ENCODE results near the gene IARS2. TPM values are rescaled to one million over a fixed set of nuclear protein-coding genes. Genes with fewer than 3 reads are reported as not detected.

IARS2 gene
- total RNA-seq, 1 experiment from 2014 or later = 72.9 TPM

- Histone ChIP-seq H3K56ac (ENCODE audit: insufficient read length, low read depth, low read length) (no peak overlapping the region), H3K27me3 (ENCODE audit: insufficient read depth, low read length) (no peaks in the 10 kb centered on the region), H3K23ac (ENCODE audit: insufficient read length, low read depth, low read length) (no peak overlapping the region), H3K9ac (ENCODE audit: extremely low read depth, insufficient read length, low read length) (no peak overlapping the region), H3K4me1 (ENCODE audit: insufficient read depth, low read length) (no peaks in the 10 kb centered on the region), H3K18ac (ENCODE audit: insufficient read length, low read depth, low read length) (no peak overlapping the region), H4K91ac (ENCODE audit: insufficient read length, low read depth, low read length) (no peak overlapping the region), H2AFZ (ENCODE audit: low read length) (no peak overlapping the region), H4K5ac (ENCODE audit: insufficient read length, low read depth, low read length) (no peak overlapping the region), H3K4ac (ENCODE audit: low read depth, low read length) (no peak overlapping the region), H3K79me2 (ENCODE audit: insufficient read depth, low read length) (no peaks in the 10 kb centered on the region), H4K8ac (replicated peaks; ENCODE audit: insufficient read length, low read depth, low read length) (no peak overlapping the region), H2BK15ac (ENCODE audit: low read depth, low read length) (no peak overlapping the region), H3K23me2 (ENCODE audit: insufficient read length, low read depth, low read length, poor library complexity, severe bottlenecking) (no peaks in the 10 kb centered on the region), H3T11ph (ENCODE audit: low read length) (no peak overlapping the region), H3K9me3 (ENCODE audit: control insufficient read depth, low read depth, low read length) (no peaks in the 10 kb centered on the region), H3K4me2 (ENCODE audit: insufficient read depth, insufficient read length, low read length) (no peak overlapping the region), H4K20me1 (ENCODE audit: control insufficient read depth, insufficient read depth, insufficient read length) (no peaks in the 10 kb centered on the region), H3K14ac (ENCODE audit: insufficient read depth, low read length) (no peak overlapping the region), H2BK12ac (ENCODE audit: insufficient read length, low read depth, low read length) (no peak overlapping the region), H2BK5ac (ENCODE audit: insufficient read length, low read length) (no peak overlapping the region), H2BK120ac (ENCODE audit: low read depth, low read length, poor library complexity, severe bottlenecking) (no peak overlapping the region), H3K27ac (ENCODE audit: insufficient read length, low read depth, low read length) (no peak overlapping the region), H3K79me1 (ENCODE audit: insufficient read depth, low read depth, low read length, poor library complexity, severe bottlenecking) (no peaks in the 10 kb centered on the region), H2BK20ac (ENCODE audit: low read depth, low read length, poor library complexity, severe bottlenecking) (no peak overlapping the region), H2AK5ac (ENCODE audit: insufficient read length, low read length) (no peak overlapping the region)
- TF ChIP-seq CTCF (conservative IDR thresholded peaks at IDR 0.05) = no peak
- Mint-ChIP-seq H3K27me3 (ENCODE audit: low read depth) (no peaks in the 10 kb centered on the region), H3K27ac (no peak overlapping the region), H3K4me1 (no peaks in the 10 kb centered on the region), H3K4me3 (no peak overlapping the region), H3K9me3 (no peaks in the 10 kb centered on the region), H3K36me3 (ENCODE audit: insufficient read depth in 1 of 3, low read depth in 3 of 3) (peaks cover 13 to 36% (median 21%) of the 10 kb centered on the region in 3 experiments; a peak in 6 of 7 replicates)
- no peak for DNase-seq
These were observed 101.8 kb downstream of the IARS2 start for GRCh38 chr1:220195701-220196100.

Small RNAs within 50 kb of the gene (microRNA-seq; reads per million reads assigned to microRNA genes)
- gene MIR194-1 (ENCODE audit: borderline microRNAs expressed) = 0.35 reads per million
- gene MIR215 (ENCODE audit: borderline microRNAs expressed) = not detected

Other genes starting within 250 kb of the IARS2 start
- 0.09 and 0.20 TPM in 2 replicates for gene SLC30A10, start 165.6 kb upstream of the IARS2 start, total RNA-seq (2021)
- gene EPRS1, start 47.6 kb upstream of the IARS2 start, total RNA-seq (2021) = 121 and 128 TPM in 2 replicates
- 13.6 TPM in 2 replicates for gene BPNT1, start 4.3 kb upstream of the IARS2 start, total RNA-seq (2021)
- gene RAB3GAP2, start 178.3 kb downstream of the IARS2 start, total RNA-seq (2021) = 41.6 and 48.3 TPM in 2 replicates